HFFc6 (cell line): Measurements from ENCODE around the gene SH3PXD2A. TPM values are rescaled to one million over a fixed set of nuclear protein-coding genes. Genes with fewer than 3 reads are reported as not detected.
A peak's percentile ranks its signal among the peaks of the same experiment; 100 is the strongest.

Source experiments
- DNase-seq: peaks from one replicate; pipeline ENCODE4 v3.0.0-alpha.2; 2018
- H3K27ac Mint-ChIP-seq: 2 replicates; pipeline ENCODE4 v1.8.0; 2020; ENCODE audit warnings: mild to moderate bottlenecking, mixed read lengths
- H3K27me3 Mint-ChIP-seq: 2 replicates; pipeline ENCODE4 v1.8.0; 2021; ENCODE audit warnings: mild to moderate bottlenecking, moderate library complexity, mixed read lengths; ENCODE audit not compliant: insufficient read depth
- H3K36me3 Mint-ChIP-seq: 2 replicates; pipeline ENCODE4 v1.8.0; 2021; ENCODE audit warnings: low read depth, mixed read lengths
- H3K4me1 Mint-ChIP-seq: 2 replicates; pipeline ENCODE4 v1.8.0; 2020; ENCODE audit warnings: low read depth, mixed read lengths
- H3K4me3 Mint-ChIP-seq: 2 replicates; pipeline ENCODE4 v1.8.0; 2020; ENCODE audit warnings: mild to moderate bottlenecking, moderate library complexity, mixed read lengths
- H3K9me3 Mint-ChIP-seq: 2 replicates; pipeline ENCODE4 v1.8.0; 2020; ENCODE audit warnings: mild to moderate bottlenecking, mixed read lengths
- total RNA-seq, 6 experiments: library from RNA; stranded (reverse); fragmentation: NEBNext Ultra II Directional; extraction: Animal tissue kit (Norgen Biotek cat#: 25700); gene quantifications; 2 replicates in 1 of 6; 3 replicates in 5 of 6; pipeline ENCODE4 v1.2.3, GENCODE V29; 2021
- TF ChIP-seq, protein P1 (sequence below): fragments of 200-600 bp; sonication (generic); IDR thresholded peaks from 2 replicates; pipeline ENCODE4 v1.5.0; 2021; ENCODE audit warnings: antibody characterized with exemption, mild to moderate bottlenecking

Gene SH3PXD2A
- total RNA-seq, 6 experiments from 2014 or later, result 75.5 to 113 (median 81.1) TPM

- Mint-ChIP-seq H3K27ac (no peak overlapping the region), H3K4me1 (peaks cover 28% of the 10 kb centered on the region), H3K4me3 (no peak overlapping the region), H3K9me3 (no peaks in the 10 kb centered on the region), H3K27me3 (peaks cover 1% of the 10 kb centered on the region), H3K36me3 (no peaks in the 10 kb centered on the region)
- TF ChIP-seq, protein P1, sequence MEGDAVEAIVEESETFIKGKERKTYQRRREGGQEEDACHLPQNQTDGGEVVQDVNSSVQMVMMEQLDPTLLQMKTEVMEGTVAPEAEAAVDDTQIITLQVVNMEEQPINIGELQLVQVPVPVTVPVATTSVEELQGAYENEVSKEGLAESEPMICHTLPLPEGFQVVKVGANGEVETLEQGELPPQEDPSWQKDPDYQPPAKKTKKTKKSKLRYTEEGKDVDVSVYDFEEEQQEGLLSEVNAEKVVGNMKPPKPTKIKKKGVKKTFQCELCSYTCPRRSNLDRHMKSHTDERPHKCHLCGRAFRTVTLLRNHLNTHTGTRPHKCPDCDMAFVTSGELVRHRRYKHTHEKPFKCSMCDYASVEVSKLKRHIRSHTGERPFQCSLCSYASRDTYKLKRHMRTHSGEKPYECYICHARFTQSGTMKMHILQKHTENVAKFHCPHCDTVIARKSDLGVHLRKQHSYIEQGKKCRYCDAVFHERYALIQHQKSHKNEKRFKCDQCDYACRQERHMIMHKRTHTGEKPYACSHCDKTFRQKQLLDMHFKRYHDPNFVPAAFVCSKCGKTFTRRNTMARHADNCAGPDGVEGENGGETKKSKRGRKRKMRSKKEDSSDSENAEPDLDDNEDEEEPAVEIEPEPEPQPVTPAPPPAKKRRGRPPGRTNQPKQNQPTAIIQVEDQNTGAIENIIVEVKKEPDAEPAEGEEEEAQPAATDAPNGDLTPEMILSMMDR, result peak; percentile 23; the same call in 1 of the 2 replicates
- no peak for DNase-seq
Observed at GRCh38 chr10:103699611-103700435, 155.6 kb downstream of the SH3PXD2A start.

DNA sequence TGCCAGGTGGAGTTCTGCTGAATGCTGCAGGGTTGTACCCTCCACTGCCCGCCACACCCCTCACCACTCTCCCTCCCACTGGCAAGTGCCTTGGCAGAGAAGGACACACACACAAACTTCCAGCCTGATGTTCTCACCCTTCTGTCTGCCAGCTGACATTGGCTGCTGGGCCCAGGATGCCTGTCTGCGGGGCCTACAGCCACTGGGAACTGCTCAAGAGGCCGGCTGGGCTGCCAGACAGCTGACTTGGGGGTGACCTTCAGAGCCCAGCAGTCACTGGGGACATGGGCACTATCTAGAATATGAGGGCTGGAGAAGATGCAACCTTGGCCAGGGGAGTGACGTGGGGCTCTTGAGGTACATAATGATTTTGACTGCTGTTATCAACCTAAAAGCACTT is 157.1 kb downstream of the SH3PXD2A start:
- Mint-ChIP-seq H3K36me3 (no peaks in the 10 kb centered on the region), H3K4me3 (no peak overlapping the region), H3K4me1 (peaks cover 32% of the 10 kb centered on the region), H3K27me3 (peaks cover 1% of the 10 kb centered on the region), H3K9me3 (no peaks in the 10 kb centered on the region), H3K27ac (no peak overlapping the region)
- no peak for DNase-seq
- TF ChIP-seq, protein P1, result no peak

DNA sequence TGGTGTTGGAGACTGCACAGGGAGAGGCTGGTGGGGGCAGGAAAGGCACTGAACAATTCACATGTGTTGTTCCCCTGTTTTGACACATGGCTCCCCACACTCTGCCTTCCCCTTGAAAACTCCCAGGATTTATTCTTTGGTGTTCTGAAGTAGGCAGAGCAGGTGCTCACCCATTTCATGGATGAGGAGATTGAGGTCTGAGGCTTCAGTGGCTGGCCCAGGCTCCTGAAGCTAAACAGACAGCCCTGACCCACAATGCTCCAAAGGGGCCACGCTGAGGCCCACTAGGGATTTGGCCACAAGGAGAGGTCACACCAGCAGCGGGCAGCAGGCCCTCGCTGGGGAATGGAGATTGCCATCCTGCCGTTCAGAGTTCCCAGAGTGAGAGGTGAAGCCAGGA is 157.6 kb downstream of the SH3PXD2A start:
- Mint-ChIP-seq H3K4me1 (peaks cover 33% of the 10 kb centered on the region), H3K9me3 (no peaks in the 10 kb centered on the region), H3K4me3 (no peak overlapping the region), H3K36me3 (no peaks in the 10 kb centered on the region), H3K27ac (peak overlapping the region; percentile 89; the same call in 1 of the 2 replicates), H3K27me3 (peaks cover 1% of the 10 kb centered on the region)
- no peak for DNase-seq
- TF ChIP-seq, protein P1, result no peak

- TF ChIP-seq, protein P1, result peak; percentile 73
- peaks cover 39% of the 10 kb centered on the region for H3K4me1 Mint-ChIP-seq
- H3K36me3 Mint-ChIP-seq, result no peaks in the 10 kb centered on the region
- DNase-seq, result peak; percentile 95
- no peaks in the 10 kb centered on the region for H3K9me3 Mint-ChIP-seq
- H3K27ac Mint-ChIP-seq, result peak overlapping the region; percentile 89
- peaks cover 1% of the 10 kb centered on the region for H3K27me3 Mint-ChIP-seq
- peak overlapping the region; percentile 29 for H3K4me3 Mint-ChIP-seq
Observed at GRCh38 chr10:103696411-103697145, 158.8 kb downstream of the SH3PXD2A start.

DNA sequence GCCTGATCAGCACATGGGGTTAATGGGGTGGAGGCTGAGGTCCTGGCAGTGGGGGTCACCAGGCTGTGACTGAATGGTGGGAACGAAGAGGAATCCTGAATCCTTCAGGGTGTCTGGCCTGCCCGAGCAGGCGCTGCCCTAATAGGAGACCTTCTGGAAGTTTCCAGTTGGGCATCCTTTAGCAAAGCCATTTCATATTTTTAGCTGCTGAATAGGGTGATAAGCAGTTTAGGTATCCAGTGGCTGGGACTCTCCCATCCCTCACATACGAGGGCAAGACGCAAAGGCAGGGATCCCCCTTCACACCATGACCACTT is 159.3 kb downstream of the SH3PXD2A start:
- Mint-ChIP-seq H3K4me3 (no peak overlapping the region; the same call in 1 of the 2 replicates), H3K27ac (peak overlapping the region; percentile 89), H3K9me3 (no peaks in the 10 kb centered on the region), H3K4me1 (peaks cover 44% of the 10 kb centered on the region), H3K36me3 (no peaks in the 10 kb centered on the region), H3K27me3 (peaks cover 1% of the 10 kb centered on the region)
- TF ChIP-seq, protein P1, result no peak
- no peak for DNase-seq
